SK-N-MC (cell line): ENCODE measurements around the gene NXN.
"Not testable (repeated sequence)": the region's sequence is repeated elsewhere in the genome, so short reads cannot be mapped to it uniquely, and the experiment has no call there.

Experiments
- DNase-seq: peaks from one replicate; pipeline ENCODE4 v3.0.0-alpha.2; 2011; ENCODE audit warnings: low read depth, low spot score
- H3K27ac ChIP-seq: fragments of 200-600 bp; sonication (generic); 2 replicates; pipeline ENCODE4 v1.5.1; 2016; ENCODE audit warnings: mixed run types
- H3K36me3 ChIP-seq: fragments of 200-600 bp; sonication (generic); 2 replicates; pipeline ENCODE4 v1.6.1; 2017; ENCODE audit warnings: antibody characterized with exemption, low read length, mixed read lengths; ENCODE audit not compliant: insufficient read depth
- H3K4me3 ChIP-seq: fragments of 200-600 bp; sonication (generic); 2 replicates; pipeline ENCODE4 v1.5.1; 2016
- H3K9ac ChIP-seq: fragments of 200-600 bp; sonication (generic); 2 replicates; pipeline ENCODE4 v1.8.0; 2017; ENCODE audit warnings: mixed run types, mixed read lengths; ENCODE audit not compliant: insufficient read length
- H3K9me3 ChIP-seq: fragments of 200-600 bp; sonication (generic); 2 replicates; pipeline ENCODE4 v1.6.1; 2017; ENCODE audit warnings: low read depth, mild to moderate bottlenecking, antibody characterized with exemption, low read length, moderate library complexity, mixed read lengths
- EZH2 ChIP-seq: fragments of 200-600 bp; sonication (generic); IDR thresholded peaks from one replicate; pipeline ENCODE4 v1.6.1; 2017; ENCODE audit warnings: antibody characterized with exemption
- FOXP2 ChIP-seq: optimal IDR thresholded peaks from 2 replicates; pipeline ENCODE3; 2011; ENCODE audit warnings: mild to moderate bottlenecking, moderate library complexity; ENCODE audit not compliant: insufficient read depth; ENCODE audit errors: extremely low read length, control extremely low read depth
- POLR2AphosphoS5 ChIP-seq: IDR thresholded peaks from 2 replicates; pipeline ENCODE4 v1.6.1; 2012; ENCODE audit warnings: mild to moderate bottlenecking, low read depth, low read length, borderline replicate concordance

NXN gene

GRCh38 chr17:794876-795275 is 184.7 kb downstream of the NXN start:
- TF ChIP-seq POLR2AphosphoS5 (no peak), FOXP2 (no peak), EZH2 (no peak)
- Histone ChIP-seq H3K9ac (no peak overlapping the region), H3K4me3 (no peak overlapping the region), H3K9me3 (no peaks in the 10 kb centered on the region), H3K27ac (no peak overlapping the region), H3K36me3 (peaks cover 15% of the 10 kb centered on the region; the same call in 1 of the 2 replicates)
- no peak for DNase-seq

- no peaks in the 10 kb centered on the region for H3K9me3 ChIP-seq
- no peak for DNase-seq
- no peak overlapping the region for H3K9ac ChIP-seq
- H3K4me3 ChIP-seq = no peak overlapping the region
- TF ChIP-seq POLR2AphosphoS5 (no peak), FOXP2 (no peak), EZH2 (no peak)
- peaks cover 37% of the 10 kb centered on the region for H3K36me3 ChIP-seq
- no peak overlapping the region for H3K27ac ChIP-seq
Measured at GRCh38 chr17:792277-792676, 187.3 kb downstream of the NXN start.

GRCh38 chr17:791829-792228 is 187.7 kb downstream of the NXN start:
- H3K36me3 ChIP-seq = peaks cover 40% of the 10 kb centered on the region
- H3K27ac ChIP-seq = no peak overlapping the region
- TF ChIP-seq POLR2AphosphoS5 (no peak), EZH2 (no peak)
- H3K4me3 ChIP-seq = no peak overlapping the region
- no peak overlapping the region for H3K9ac ChIP-seq
- H3K9me3 ChIP-seq = no peaks in the 10 kb centered on the region
- DNase-seq = no peak

- H3K27ac ChIP-seq, H3K9me3 ChIP-seq, H3K9ac ChIP-seq, DNase-seq, H3K4me3 ChIP-seq: not testable (repeated sequence)
- H3K36me3 ChIP-seq = peaks cover 40% of the 10 kb centered on the region
Measured at GRCh38 chr17:790874-791247, 188.7 kb downstream of the NXN start.

DNA sequence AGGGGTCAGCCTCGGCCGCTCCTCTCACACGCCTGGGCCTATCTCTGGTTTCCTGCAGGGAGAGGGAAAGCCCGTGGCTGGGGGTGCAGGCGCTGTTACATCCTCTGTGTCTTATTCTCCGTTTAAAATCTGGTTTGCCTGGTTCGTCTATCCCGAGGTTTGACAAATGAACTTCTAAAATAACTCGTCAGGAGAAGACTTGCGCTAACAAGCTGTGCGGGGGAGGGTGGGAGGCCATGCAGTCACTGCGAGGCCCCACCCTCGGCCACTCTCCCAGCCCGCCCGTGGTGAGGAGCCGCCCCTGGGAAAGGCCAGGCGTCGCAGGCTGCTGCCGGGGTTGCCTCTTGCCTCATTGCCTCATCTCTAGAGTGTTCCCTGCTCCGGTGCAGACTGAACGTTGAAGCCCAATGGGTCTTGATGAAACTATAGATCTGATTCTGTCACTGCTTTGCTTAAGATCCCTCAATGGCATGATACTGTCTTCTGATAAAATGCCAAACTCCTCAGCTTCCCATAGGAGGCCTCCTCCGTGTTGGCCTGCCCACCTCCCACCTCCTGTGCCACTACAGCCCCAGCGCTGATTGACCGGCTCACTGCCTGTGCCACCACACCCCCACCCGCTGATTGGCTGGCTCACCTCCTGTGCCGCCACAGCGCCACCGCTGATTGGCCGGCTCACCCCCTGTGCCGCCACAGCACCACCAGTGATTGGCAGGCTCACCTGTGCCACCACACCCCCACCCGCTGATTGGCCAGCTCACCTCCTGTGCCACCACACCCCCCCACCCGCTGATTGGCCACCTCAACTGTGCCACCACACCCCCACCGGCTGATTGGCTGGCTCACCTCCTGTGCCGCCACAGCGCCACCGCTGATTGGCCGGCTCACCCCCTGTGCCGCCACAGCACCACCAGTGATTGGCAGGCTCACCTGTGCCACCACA is 189.4 kb downstream of the NXN start:
- not testable (repeated sequence) for H3K4me3 ChIP-seq, H3K9me3 ChIP-seq, DNase-seq, H3K27ac ChIP-seq, H3K9ac ChIP-seq
- H3K36me3 ChIP-seq = peaks cover 40% of the 10 kb centered on the region

- TF ChIP-seq EZH2 (no peak), FOXP2 (no peak), POLR2AphosphoS5 (no peak)
- Histone ChIP-seq H3K9ac (no peak overlapping the region), H3K27ac (no peak overlapping the region), H3K4me3 (no peak overlapping the region), H3K9me3 (no peaks in the 10 kb centered on the region), H3K36me3 (peaks cover 48% of the 10 kb centered on the region)
- DNase-seq = no peak
Measured at GRCh38 chr17:789160-789840, 190.3 kb downstream of the NXN start.

GRCh38 chr17:788551-788950 is 191.0 kb downstream of the NXN start:
- Histone ChIP-seq H3K36me3 (peaks cover 54% of the 10 kb centered on the region), H3K9ac (no peak overlapping the region), H3K27ac (no peak overlapping the region), H3K4me3 (no peak overlapping the region), H3K9me3 (no peaks in the 10 kb centered on the region)
- TF ChIP-seq FOXP2 (no peak), POLR2AphosphoS5 (no peak), EZH2 (no peak)
- no peak for DNase-seq

DNA sequence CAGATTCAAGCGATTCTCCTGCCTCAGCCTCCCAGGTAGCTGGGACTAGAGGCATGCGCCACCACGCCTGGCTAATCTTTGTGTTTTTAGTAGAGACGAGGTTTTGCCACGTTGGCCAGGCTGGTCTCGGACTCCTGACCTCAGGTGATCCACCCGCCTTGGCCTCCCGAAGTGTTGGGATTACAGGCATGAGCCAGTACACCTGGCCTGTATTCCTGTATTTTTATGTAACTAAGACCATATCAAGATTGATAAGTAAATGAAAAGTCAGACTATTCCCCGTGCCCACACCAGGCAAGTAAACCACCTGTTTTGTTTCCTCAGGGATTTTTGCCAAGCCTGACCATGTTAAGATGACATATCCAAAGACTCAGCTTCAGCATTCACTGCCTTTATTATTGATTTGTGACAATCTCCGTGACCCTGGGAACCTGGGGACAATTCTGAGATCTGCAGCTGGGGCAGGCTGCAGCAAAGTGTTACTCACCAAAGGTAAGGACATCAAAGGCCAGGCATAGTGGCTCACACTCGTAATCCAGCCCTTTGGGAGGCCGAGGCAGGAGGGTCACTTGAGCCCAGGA is 191.8 kb downstream of the NXN start:
- Histone ChIP-seq H3K36me3 (peaks cover 54% of the 10 kb centered on the region), H3K27ac (no peak overlapping the region), H3K4me3 (no peak overlapping the region), H3K9me3 (no peaks in the 10 kb centered on the region), H3K9ac (no peak overlapping the region)
- TF ChIP-seq FOXP2 = no peak
- TF ChIP-seq EZH2 = no peak
- TF ChIP-seq POLR2AphosphoS5 = no peak
- DNase-seq = no peak

DNA sequence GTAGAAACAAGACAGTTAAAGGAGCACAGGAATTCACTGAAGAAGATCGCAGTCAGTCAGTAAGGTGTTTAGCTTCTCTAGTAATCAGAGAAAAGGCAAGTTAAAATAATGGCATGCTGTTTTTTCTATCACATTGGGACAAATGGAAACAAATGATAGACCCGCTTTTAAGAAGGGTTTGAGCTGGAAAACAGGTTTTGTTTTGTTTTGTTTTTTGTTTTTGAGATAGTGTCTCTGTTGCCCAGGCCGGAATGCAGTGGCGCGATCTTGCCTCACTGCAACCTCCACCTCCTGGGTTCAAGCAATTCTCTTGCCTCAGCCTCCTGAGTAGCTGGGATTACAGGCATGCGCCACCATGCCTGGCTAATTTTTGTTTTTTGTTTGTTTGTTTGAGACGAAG is 193.7 kb downstream of the NXN start:
- H3K27ac ChIP-seq, DNase-seq, H3K9ac ChIP-seq, H3K9me3 ChIP-seq, H3K4me3 ChIP-seq: not testable (repeated sequence)
- peaks cover 44% of the 10 kb centered on the region for H3K36me3 ChIP-seq
